ENCODE results near the gene B4GALT7. TPM values are rescaled to one million over a fixed set of nuclear protein-coding genes. Genes with fewer than 3 reads are reported as not detected.
"Not testable (repeated sequence)": the region's sequence is repeated elsewhere in the genome, so short reads cannot be mapped to it uniquely, and the experiment has no call there.

Gene B4GALT7
- total RNA-seq, 1 donor, result 26.8 TPM

DNA sequence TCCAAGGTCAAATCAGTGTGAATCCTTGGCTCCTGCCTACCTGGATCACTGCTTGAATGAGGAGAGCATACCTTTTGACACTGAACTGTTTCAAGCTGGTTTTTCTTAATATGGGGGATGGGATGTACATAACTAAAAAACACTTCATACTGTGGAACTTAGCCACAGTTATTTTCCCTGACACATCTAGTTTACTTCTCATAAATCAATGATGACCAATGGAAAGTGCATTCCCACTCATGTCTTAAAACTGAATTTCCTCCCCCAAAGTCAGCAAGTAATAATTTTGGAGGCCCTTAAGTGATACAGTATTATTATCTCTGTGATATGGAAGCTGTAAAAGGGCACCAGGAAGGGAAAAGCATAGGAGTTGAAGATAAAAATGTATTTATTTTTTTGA is 30.3 kb downstream of the B4GALT7 start:
- not testable (repeated sequence) for DNase-seq (ENCODE audit: insufficient read length, low spot score, missing footprints); H3K79me2 ChIP-seq (ENCODE audit: insufficient read depth, low read length); H3K27ac ChIP-seq (ENCODE audit: low read depth, low read length); H4K20me1 ChIP-seq (ENCODE audit: insufficient read depth, low read length); H2AFZ ChIP-seq (ENCODE audit: low read length); H3K36me3 ChIP-seq (ENCODE audit: insufficient read depth, low read length); H3K27me3 ChIP-seq (ENCODE audit: insufficient read depth, low read length); H3K9me3 ChIP-seq (ENCODE audit: low read depth, low read length); H3K4me3 ChIP-seq (ENCODE audit: insufficient read depth, low read length); H3K4me2 ChIP-seq (ENCODE audit: insufficient read depth, low read length); H3K4me1 ChIP-seq (ENCODE audit: insufficient read depth, low read length)

DNA sequence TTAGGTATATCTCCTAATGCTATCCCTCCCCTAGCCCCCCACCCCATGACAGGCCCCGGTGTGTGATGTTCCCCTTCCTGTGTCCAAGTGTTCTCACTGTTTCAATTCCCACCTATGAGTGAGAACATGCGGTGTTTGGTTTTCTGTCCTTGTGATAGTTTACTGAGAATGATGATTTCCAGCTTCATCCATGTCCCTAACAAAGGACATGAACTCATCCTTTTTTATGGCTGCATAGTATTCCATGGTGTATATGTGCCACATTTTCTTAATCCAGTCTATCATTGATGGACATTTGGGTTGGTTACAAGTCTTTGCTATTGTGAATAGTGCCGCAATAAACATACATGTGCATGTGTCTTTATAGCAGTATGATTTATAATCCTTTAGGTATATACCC is 35.0 kb downstream of the B4GALT7 start:
- not testable (repeated sequence) for H2AFZ ChIP-seq (ENCODE audit: low read length); H3K27me3 ChIP-seq (ENCODE audit: insufficient read depth, low read length); H3K79me2 ChIP-seq (ENCODE audit: insufficient read depth, low read length); H3K4me2 ChIP-seq (ENCODE audit: insufficient read depth, low read length); DNase-seq (ENCODE audit: insufficient read length, low spot score, missing footprints); H3K4me1 ChIP-seq (ENCODE audit: insufficient read depth, low read length); H3K9me3 ChIP-seq (ENCODE audit: low read depth, low read length); H3K4me3 ChIP-seq (ENCODE audit: insufficient read depth, low read length); H3K27ac ChIP-seq (ENCODE audit: low read depth, low read length); H4K20me1 ChIP-seq (ENCODE audit: insufficient read depth, low read length); H3K36me3 ChIP-seq (ENCODE audit: insufficient read depth, low read length)

DNA sequence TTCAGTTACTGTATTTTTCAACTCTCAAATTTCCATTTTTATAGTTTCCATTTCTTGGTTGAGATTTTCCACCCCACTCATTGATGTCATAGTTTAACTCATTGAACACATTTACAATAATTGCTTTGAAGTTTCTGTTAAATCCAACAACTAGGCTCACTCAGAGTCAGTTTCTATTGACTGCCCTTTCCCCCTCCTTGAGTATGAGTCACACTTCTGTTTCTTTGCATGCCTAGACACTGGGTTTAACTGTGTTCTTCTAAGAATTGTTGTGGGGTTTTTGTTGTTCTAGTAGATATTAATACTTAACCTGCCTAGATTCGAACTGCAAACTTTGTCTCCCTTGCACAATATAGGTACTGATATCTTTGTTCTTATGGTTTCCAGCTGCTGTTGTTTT is 45.5 kb downstream of the B4GALT7 start:
- not testable (repeated sequence) for H3K27me3 ChIP-seq (ENCODE audit: insufficient read depth, low read length); H3K4me1 ChIP-seq (ENCODE audit: insufficient read depth, low read length); H3K79me2 ChIP-seq (ENCODE audit: insufficient read depth, low read length); H4K20me1 ChIP-seq (ENCODE audit: insufficient read depth, low read length); DNase-seq (ENCODE audit: insufficient read length, low spot score, missing footprints); H3K4me3 ChIP-seq (ENCODE audit: insufficient read depth, low read length); H3K27ac ChIP-seq (ENCODE audit: low read depth, low read length); H3K9me3 ChIP-seq (ENCODE audit: low read depth, low read length); H3K4me2 ChIP-seq (ENCODE audit: insufficient read depth, low read length); H2AFZ ChIP-seq (ENCODE audit: low read length); H3K36me3 ChIP-seq (ENCODE audit: insufficient read depth, low read length)

DNA sequence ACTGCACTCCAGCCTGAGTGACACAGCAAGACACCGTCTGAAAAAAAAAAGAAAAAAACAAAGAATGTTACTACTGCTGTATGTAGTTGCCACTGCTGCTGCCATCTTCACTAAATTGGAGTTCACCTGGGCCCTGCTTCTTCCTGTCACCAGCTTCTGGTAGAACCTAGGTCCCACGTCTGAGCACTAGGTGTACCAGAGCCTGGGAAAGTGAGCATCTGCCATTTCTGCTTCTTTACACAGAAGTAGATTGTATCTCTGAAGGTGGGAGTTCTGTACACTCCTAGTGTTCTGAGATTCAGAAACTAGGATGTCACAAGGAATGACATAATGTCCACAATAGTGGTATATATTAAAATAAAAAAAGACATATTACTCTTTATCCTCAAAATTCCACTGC is 51.3 kb downstream of the B4GALT7 start:
- not testable (repeated sequence) for H3K27ac ChIP-seq (ENCODE audit: low read depth, low read length); H3K9me3 ChIP-seq (ENCODE audit: low read depth, low read length); H4K20me1 ChIP-seq (ENCODE audit: insufficient read depth, low read length); H3K4me1 ChIP-seq (ENCODE audit: insufficient read depth, low read length); DNase-seq (ENCODE audit: insufficient read length, low spot score, missing footprints); H3K27me3 ChIP-seq (ENCODE audit: insufficient read depth, low read length); H3K36me3 ChIP-seq (ENCODE audit: insufficient read depth, low read length); H2AFZ ChIP-seq (ENCODE audit: low read length); H3K4me2 ChIP-seq (ENCODE audit: insufficient read depth, low read length); H3K79me2 ChIP-seq (ENCODE audit: insufficient read depth, low read length); H3K4me3 ChIP-seq (ENCODE audit: insufficient read depth, low read length)

DNA sequence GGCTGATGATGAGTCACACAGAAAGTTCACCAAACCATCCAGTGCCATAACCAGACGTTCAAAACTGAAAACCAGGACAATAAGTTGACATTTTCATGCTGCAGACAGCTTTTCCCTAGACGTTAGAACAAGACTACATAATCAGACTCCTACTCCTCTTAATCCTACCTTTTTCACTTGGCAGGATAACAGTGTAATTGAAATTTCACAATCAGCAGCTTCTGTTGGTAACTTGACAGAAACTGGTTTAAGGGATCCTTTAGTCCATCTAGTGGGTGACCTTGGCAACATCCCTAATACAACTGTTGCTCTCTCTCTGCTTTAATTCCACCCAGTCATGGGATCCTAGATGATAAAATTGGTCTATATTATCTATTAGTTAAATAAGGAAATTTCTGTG is 57.9 kb downstream of the B4GALT7 start:
- not testable (repeated sequence) for DNase-seq (ENCODE audit: insufficient read length, low spot score, missing footprints); H3K27ac ChIP-seq (ENCODE audit: low read depth, low read length)

GRCh38 chr5:177658542-177658941 is 58.6 kb downstream of the B4GALT7 start:
- H3K9me3 ChIP-seq (ENCODE audit: low read depth, low read length); H2AFZ ChIP-seq (ENCODE audit: low read length); H3K27me3 ChIP-seq (ENCODE audit: insufficient read depth, low read length); H3K4me1 ChIP-seq (ENCODE audit: insufficient read depth, low read length); H3K36me3 ChIP-seq (ENCODE audit: insufficient read depth, low read length); DNase-seq (ENCODE audit: insufficient read length, low spot score, missing footprints); H3K4me3 ChIP-seq (ENCODE audit: insufficient read depth, low read length); H3K4me2 ChIP-seq (ENCODE audit: insufficient read depth, low read length); H3K79me2 ChIP-seq (ENCODE audit: insufficient read depth, low read length); H3K27ac ChIP-seq (ENCODE audit: low read depth, low read length); H4K20me1 ChIP-seq (ENCODE audit: insufficient read depth, low read length): not testable (repeated sequence)

More for the DNA sequence above, 57.9 kb downstream of the B4GALT7 start:
- not testable (repeated sequence) for H3K27me3 ChIP-seq (ENCODE audit: insufficient read depth, low read length); H3K36me3 ChIP-seq (ENCODE audit: insufficient read depth, low read length); H2AFZ ChIP-seq (ENCODE audit: low read length); H3K9me3 ChIP-seq (ENCODE audit: low read depth, low read length); H3K4me2 ChIP-seq (ENCODE audit: insufficient read depth, low read length); H4K20me1 ChIP-seq (ENCODE audit: insufficient read depth, low read length); H3K79me2 ChIP-seq (ENCODE audit: insufficient read depth, low read length); H3K4me3 ChIP-seq (ENCODE audit: insufficient read depth, low read length); H3K4me1 ChIP-seq (ENCODE audit: insufficient read depth, low read length)

Other genes with a start within 250 kb of the B4GALT7 start
- 295 and 356 TPM in 2 replicates for gene LMAN2, start 248.5 kb upstream of the B4GALT7 start, total RNA-seq
- 7.4 and 9.4 TPM in 2 replicates for gene RGS14, start 242.2 kb upstream of the B4GALT7 start, total RNA-seq
- not detected in 2 replicates for gene SLC34A1, start 215.7 kb upstream of the B4GALT7 start, total RNA-seq
- gene PFN3, start 199.5 kb upstream of the B4GALT7 start, total RNA-seq, result not detected in 2 replicates
- gene F12, start 190.6 kb upstream of the B4GALT7 start, total RNA-seq, result not detected in 2 replicates
- 18.3 and 19.2 TPM in 2 replicates for gene GRK6, start 173.5 kb upstream of the B4GALT7 start, total RNA-seq
- 10.0 and 12.7 TPM in 2 replicates for gene PRR7, start 153.3 kb upstream of the B4GALT7 start, total RNA-seq
- 121 and 139 TPM in 2 replicates for gene DBN1, start 126.5 kb upstream of the B4GALT7 start, total RNA-seq
- 157 and 159 TPM in 2 replicates for gene PDLIM7, start 102.5 kb upstream of the B4GALT7 start, total RNA-seq
- 1.1 and 1.5 TPM in 2 replicates for gene DOK3, start 90.3 kb upstream of the B4GALT7 start, total RNA-seq
- gene DDX41, start 83.2 kb upstream of the B4GALT7 start, total RNA-seq, result 49.5 and 68.4 TPM in 2 replicates
- 29.2 and 32.6 TPM in 2 replicates for gene FAM193B, start 45.6 kb upstream of the B4GALT7 start, total RNA-seq
- gene TMED9, start 7.9 kb upstream of the B4GALT7 start, total RNA-seq, result 93.4 and 96.6 TPM in 2 replicates
- gene FAM153A, start 182.8 kb downstream of the B4GALT7 start, total RNA-seq, result not detected in 2 replicates

Measured in osteoblast (primary cell).